ENCODE results near the gene TMSB10.
"Not testable (repeated sequence)": the region's sequence is repeated elsewhere in the genome, so short reads cannot be mapped to it uniquely, and the experiment has no call there.

TMSB10 gene

GRCh38 chr2:84940088-84940470 is 34.6 kb downstream of the TMSB10 start:
- no peak for DNase-seq

- no peak for DNase-seq
These were observed 35.5 kb downstream of the TMSB10 start for GRCh38 chr2:84940831-84941412.

- no peak for DNase-seq
These were observed 36.7 kb downstream of the TMSB10 start for GRCh38 chr2:84942166-84942565.

GRCh38 chr2:84942964-84943421 is 37.5 kb downstream of the TMSB10 start:
- no peak for DNase-seq

- no peak for DNase-seq
These were observed 38.9 kb downstream of the TMSB10 start for GRCh38 chr2:84944295-84944909.

- DNase-seq, result not testable (repeated sequence)
These were observed 40.4 kb downstream of the TMSB10 start for GRCh38 chr2:84945838-84946203.

- DNase-seq, result no peak
These were observed 41.0 kb downstream of the TMSB10 start for GRCh38 chr2:84946204-84947009.

- DNase-seq, result no peak
These were observed 41.6 kb downstream of the TMSB10 start for GRCh38 chr2:84947010-84947593.

GRCh38 chr2:84953535-84953934 is 48.1 kb downstream of the TMSB10 start:
- no peak for DNase-seq

GRCh38 chr2:84954329-84954728 is 48.9 kb downstream of the TMSB10 start:
- DNase-seq, result no peak
